A549 treated with CORT108297 at 1 μM for 4 hours (cell line): Measurements from ENCODE around the gene THSD7A. TPM values are rescaled to one million over a fixed set of nuclear protein-coding genes. Genes with fewer than 3 reads are reported as not detected.

ENCODE experiments used
- total RNA-seq: library from RNA; stranded (reverse); fragments of 200-300 nt; extraction: Qiagen RNA extraction; gene quantifications from 5 replicates; pipeline ENCODE4 v1.2.3, GENCODE V29; 2022

The THSD7A gene
- 1.5 to 2.6 TPM (median 2.3 TPM) in 5 replicates for total RNA-seq

GRCh38 chr7:11831736-11832495 lies at the start of gene THSD7A:
TSS of gene THSD7A (minus strand) at chr7:11832198. CDS start at chr7:11831946, 252 bp downstream.

